T follicular helper cell (primary cell): ENCODE measurements around the gene CAMK2G.

Experiments used
- DNase-seq: peaks from one replicate; pipeline ENCODE4 v3.0.0-alpha.2; 2020; ENCODE audit warnings: low read depth

The CAMK2G gene

DNA sequence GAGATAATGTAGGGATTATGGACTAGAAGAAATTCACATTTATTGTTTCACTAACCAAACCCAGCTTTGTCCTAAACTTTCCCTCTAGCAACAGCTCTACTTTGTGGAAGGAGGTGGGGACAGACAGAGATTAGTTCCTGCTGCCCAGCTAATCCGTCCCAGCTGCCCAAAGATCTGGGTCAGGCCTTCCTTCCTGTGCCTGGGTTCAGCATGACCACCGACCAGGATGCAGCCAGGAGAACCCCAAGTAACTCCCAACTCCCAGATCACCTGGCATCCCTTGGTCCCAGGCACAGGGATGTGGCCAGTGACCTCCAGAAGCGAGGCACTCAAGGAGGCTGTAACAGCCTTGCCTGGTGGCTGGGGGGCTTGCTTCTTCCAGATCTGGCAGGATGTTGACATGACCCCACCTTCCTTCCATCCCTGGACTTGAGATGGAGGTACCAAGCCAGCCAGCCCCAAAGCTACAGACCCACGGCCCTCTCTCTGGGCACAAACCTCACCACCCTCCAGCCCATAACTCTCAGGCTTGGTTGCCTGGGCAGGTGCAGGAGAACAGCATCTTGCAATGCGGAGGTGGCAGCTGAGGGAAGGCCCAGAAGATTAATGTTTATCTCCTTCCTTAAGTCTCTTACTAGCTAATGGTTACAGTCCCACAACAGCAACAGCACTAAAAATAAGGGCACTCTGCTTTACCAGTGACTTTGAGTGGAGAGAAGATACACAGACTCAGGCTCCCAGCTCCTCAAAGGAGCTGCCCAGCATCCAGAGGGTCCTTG, 11.1 kb downstream of the CAMK2G start:
- DNase-seq, result no peak

DNA sequence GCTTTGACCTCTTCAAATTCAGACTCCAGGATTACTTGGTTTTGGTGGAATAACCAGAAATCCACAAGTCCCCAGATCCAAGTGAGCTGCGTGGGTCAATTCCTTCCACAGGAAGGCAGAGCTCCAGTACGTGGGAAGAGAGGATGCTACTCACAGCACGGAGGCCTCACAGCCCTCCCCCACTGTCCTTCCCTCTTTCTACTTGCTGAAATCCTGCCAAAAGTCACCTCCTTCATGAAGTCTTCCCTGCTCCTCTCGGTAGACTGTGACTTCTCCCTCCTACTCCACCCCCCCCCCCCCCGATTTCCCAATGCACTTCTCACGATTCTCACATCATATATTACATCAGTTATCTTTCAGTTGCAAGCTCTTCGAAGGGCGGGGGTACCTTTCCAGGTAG, 12.3 kb downstream of the CAMK2G start:
- no peak for DNase-seq

DNA sequence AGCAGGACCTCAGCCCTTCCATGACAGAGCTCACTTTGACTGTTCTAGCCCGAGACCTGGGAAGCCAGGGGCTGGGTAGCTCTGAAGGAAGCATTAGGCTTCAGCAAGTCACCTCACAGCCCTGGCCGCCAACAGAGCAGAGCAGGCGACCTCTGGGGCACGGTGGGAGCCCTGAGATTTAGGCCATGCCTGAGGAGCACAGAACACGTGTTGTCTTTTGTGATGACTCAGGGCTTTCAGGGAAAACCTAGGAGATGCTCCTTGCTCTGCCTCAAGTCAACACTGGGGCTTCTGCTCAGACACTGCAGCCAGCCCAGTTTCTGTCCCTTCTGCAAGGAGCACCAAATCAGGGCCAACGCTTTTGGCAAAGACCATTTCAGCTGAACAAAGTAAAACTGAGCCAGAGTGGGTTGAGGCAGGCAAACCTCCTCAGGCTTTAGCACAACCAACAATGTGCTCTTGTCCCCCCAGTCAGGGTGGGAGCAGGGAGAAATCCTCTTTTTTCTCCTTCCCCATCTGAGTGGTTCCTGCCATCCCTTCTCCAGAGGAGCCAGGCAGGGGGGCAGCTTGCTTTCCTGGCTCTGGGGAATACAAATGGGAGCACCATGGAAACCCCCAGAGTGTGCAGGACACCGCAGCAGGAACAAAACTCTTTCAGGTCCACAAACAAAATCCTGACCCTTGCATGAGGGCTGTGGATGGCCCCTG, 14.4 kb downstream of the CAMK2G start:
- no peak for DNase-seq

DNA sequence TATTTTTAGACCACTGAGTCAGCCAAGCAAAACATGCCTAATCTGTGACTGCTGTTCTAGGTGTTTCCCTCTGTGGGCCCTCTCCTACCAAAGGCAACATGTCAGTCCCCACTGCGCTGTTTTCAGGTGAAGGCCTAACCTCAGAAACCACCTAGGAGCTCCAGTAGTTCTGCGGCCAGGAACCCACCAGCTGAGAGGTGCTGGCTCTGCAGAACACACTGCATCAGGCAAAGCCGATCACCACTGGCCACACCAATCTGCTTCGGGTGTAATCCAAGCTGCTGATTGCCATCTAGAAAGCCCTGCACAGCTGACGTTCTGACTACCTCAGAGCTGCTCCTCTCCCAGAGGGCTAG, 14.9 kb downstream of the CAMK2G start:
- DNase-seq, result no peak

DNA sequence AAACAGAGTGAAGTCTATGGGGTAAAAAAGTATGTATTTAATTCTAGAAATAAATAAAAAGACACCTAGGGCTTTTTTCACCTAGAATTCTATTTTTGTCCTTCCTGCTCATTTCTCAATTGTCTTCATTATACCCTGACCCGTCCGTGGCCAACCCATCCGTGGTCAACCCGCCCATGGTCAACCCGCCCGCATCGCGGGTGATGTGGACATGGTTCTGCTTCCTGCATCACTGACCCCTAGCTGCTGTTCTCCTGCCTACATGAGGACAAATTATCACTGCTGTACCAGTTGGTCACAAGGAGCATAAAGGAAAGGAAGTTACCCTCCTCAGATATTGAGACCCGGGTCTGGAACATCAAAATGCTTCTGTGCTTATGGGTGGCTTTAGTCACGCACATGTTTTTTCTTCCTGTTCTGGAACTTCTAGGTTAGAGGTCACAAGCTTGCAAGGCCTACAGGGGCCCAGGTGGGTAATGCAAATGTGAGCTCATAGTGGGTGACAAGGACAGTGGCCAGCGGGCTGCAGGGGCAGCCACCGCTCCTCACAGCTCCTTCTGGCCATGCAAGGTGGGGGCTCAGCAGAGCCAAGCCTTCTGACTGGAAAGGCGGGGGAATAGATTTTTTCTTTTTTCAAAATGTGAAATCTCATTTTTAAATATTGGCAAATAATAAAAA, 15.5 kb downstream of the CAMK2G start:
- DNase-seq, result no peak

DNA sequence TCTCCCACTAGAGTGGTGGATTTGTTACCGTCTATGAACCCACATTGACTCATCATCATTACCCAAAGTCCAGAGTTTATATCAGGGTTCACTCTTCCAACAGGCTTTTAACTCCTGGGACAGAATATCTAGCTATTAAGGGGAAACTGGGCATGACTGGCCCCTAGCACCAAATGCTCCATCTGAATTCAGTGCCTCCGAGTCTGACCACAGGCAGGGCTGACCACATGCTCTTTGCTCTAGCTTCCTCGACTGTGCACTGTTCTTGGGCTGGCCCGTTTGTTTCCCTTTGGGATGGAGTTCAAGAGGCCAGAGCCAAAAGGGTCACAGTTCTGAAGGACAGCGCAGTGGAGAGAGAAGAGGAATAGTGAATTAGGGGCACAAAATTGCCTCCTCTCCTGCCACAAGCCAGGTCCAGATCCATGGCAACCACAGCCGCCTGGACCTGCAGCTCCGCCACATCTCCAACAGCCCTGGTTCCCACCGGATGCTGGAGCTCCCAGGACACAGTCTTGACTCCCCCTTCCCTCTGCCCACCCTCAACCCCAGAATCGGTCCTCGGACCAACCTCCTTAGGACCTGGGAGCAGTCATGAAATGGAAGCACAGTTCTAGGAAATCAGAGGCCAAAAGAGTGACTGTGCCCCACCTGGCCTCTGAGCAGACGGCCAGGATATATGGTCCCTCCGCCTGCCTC, 16.2 kb downstream of the CAMK2G start:
- no peak for DNase-seq

DNA sequence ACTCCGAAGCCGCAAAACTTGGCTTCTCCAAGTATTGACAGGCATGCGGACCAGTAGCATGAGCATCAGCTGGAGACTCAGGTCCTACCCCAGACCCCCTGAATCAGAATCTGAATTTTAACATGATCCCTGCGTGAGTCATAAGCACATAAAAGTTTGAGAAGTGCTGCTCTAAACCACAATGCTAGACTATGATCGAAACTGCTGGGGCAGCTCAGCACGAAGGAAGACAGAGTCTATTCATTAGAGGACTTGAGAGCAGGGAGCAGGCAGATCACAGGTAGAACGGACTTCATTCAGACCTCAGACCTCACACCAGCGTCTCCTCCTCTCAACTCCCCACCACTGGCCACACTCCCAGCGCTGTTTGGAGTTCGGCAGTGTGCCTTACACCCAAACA, 16.9 kb downstream of the CAMK2G start:
- no peak for DNase-seq

DNA sequence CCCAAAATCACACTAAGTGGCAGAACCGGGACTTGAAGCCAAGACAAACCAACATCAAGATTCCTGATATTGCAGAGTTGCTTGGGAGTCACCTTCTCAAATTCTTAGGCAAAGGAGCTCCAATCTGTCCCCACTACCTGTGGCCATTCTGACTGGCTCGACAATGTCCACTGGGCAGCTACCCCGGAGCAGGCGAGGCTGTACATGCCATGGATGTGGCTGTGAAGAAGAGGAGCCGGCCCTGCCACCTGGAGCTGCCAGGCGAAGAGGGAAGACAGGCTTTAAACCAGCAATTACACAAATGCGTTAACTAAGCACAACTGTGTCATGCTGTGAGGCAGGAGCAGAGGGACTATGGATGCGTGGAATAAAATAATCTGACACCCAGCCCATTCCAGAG, 18.1 kb downstream of the CAMK2G start:
- DNase-seq, result no peak

DNA sequence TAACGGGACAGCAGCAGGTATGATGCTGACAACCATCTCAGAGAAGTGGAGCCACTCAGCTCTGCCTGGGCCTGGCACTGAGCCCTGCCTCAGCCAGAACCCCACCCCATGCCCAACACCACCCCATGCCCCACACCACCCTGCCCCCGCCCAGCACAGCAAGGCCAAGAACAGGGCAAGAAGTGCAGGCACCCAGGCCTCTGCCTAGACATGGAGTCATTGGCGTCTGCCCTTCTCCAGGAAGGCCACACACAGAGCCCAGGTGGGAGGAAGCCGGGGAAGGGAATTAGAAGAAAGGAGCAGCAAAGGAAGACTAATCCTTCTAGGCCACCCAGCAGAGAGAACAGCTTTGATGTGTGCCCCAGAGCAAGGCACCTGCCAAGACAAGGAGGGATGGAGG, 18.9 kb downstream of the CAMK2G start:
- no peak for DNase-seq

DNA sequence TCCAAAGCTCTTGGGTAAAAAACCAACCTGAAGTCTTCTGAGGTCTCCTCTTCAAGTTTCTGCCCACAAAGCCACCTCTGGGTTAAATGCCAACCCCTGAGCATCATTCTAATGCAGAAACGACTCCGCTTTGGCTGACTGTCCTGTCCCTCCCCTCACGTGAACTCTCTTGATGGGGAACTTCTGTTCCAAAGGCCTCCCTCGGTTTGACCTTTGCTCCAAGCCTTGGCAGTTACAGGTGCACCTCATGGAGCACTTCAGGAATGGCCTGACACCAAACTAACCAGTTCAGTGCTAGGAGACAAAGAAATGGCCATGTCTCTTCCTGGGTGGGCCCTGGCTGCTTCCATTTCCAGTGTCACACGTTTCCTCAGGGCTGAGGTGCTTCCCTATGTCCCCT, 20.0 kb downstream of the CAMK2G start:
- DNase-seq, result no peak

DNA sequence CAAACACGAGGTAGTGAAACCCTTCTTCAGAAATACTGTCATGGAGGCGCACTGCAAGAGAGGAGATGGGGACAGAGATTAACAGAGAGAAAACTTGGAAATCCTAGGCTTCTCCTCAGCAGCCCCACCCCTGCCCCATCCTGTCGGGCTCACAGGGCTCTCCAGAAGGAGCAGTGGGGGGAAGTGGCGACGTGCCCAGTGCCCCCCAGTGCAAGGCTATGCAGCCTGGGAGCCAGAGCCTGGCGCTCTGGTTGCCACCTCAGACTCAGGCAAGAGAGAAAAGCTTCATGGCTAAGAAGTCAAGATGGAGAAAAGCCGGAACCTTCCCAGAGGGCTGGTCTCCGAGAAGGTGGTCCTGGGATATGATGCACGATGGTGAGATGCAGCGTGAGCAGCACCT, 21.2 kb downstream of the CAMK2G start:
- DNase-seq, result no peak

DNA sequence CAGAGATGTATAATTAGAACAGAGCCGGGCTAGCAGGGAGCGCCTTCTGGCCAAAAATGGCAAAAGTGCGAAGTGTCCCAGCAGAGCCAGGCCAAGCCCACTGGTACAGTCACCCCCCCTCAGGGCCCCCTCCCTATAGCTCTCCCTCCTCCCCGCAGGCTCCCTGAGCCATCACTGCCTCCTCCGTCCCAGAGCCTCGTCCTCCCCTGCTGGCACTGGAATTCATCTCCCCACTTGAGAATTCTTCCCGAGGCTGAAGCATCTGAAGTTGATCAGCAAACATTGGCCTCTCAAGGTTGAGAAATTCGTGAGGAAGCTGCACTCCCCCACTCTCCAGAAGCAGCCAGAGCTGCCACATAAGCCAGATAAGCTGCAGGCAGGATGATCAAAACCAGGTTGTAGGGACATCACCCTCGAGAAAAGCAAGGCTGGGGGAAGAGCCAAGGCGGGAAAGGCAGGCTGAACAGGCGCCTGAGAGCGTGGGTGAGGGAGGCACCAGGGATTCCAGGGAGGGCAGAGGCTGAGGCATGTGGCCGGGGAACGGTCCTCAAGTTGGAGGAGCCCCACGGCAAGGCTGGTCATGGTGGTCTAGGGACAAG, 23.4 kb downstream of the CAMK2G start:
- DNase-seq, result no peak

DNA sequence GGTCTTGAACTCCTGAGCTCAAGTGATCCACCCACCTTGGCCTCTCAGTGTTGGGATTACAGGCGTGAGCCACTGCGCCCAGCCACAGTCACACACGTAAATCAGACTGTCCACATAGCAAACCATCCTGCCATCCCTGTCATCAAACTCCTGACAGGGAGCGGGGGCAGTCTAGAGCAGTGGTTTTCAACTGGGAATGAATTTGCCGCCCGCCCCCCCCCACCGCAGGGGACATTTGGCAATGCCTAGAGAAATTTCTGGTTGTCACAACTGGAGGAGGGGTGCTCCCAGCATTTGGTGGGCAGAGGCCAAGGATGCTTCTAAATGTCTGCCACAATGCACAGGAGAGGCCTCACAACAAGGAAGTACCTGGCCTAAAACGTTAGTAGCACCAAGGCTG, 24.1 kb downstream of the CAMK2G start:
- DNase-seq, result no peak

DNA sequence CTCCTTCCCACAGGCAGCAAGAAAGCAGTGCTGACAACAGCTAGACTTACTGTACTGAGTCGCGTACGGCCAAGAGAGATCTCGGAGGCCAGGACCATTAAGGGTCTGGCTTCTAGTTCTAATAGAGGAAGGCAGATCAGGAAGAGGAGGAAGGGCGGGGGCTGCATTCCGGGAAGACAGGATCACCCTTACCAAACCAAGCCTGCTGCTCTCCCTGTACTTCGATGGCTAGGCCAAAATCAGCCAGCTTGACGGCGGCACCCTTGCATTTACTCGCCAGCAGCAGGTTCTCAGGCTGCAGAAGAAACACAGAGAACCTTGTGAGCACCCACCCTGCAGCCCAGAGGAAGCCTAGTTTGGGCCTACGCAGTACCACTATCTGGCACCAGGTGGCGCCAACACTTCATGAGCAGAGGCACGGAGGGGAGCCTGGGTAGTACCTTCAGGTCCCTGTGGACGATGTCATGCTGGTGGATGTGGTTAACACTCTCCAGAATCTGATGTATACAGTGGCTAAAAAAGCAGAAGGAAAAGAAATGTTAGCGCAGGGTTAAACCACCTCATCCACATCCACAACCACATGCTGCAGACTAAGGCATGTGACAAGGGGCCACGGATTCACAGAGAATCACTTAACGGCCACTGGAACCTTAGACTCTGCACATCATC, 25.4 kb downstream of the CAMK2G start:
- DNase-seq, result peak; percentile 84

DNA sequence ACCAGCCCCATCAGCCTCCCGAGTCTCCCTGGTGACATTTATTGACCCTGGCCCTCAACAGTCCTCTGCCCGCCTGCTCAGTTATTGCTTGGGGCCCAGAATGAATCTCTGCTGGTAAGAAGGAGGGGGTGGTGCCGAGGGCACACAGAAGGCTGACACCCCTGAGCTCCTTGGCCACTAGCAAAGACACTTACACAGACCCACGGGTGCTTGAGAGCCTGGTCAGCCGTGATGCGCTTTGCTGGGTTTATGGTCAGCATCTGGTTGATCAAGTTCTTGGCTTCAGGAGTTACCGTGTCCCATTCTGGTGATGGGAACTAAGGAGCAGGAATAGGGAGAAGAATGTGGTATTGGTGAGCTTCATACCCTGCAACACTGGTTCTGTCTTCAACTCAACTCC, 27.3 kb downstream of the CAMK2G start:
- no peak for DNase-seq

DNA sequence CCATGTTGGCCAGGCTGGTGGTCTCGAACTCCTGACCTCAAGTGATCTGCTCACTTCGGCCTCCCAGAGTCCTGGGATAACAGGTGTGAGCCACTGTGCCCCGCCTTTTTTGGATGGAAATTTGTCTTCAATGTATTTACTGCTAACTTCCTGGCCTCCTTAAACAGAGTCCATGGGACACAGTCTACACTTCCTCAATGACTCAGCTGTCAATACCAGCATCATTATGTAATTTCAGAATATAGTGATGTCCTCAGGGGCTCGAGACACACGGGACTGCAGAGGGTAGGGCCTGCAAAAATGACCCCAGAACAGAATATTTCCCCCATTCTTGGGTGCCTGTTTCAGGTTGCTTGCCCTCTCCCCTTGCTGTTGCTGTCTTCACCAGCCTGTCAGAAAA, 31.1 kb downstream of the CAMK2G start:
- no peak for DNase-seq

DNA sequence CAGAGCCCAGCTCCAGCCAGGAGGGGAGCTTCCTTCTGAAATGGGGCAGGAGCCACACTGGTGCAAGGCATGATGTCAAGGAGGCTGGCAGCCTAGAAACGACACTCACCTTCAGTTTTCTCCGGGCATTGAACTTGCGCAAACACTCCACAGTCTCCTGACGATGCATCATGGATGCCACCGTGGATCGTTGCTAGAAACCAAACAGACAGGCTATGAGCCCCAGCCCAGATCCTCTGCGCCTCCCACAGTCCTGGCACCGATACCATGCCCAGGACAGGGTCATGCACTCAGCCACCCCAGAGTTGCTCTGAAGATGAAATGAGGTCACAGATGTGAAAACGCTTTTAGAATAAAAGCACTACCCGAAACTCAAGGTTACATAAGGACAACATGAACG, 32.0 kb downstream of the CAMK2G start:
- DNase-seq, result no peak

DNA sequence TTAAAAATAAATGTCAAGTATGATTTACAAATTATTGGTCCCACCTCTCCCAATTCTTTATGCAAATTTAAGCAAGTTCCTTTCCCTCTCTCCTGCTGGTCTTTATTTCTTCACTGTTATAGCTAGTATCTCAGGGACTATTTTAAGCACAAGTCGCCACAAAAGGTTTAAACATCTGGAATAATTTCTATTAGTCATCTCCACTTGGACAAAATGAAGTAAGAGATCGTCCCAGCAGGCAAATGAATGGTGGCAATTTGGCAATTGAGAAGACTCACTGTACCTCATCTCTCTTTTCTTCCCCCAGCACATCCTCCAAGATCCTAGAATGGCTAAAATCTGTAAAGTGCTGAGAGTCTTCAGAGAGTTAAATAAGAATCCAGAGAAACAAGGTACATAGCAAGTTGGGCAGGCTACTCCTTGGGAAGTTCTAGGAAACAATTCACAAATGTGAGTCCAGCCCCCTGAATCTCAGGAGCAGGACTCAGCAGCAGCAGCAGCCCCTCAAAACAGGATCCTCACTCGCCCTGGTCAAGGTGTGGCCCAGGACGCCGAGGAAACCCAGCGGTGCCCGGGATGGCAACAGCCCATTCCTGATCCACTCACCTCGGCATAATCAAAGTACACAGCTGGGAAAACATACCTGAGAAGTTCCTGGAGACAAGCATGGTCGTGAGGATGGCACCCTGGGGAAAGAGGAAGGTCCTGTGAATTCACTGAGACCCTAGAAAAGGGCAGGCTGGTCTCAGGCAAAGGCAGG, 32.6 kb downstream of the CAMK2G start:
- DNase-seq, result no peak

DNA sequence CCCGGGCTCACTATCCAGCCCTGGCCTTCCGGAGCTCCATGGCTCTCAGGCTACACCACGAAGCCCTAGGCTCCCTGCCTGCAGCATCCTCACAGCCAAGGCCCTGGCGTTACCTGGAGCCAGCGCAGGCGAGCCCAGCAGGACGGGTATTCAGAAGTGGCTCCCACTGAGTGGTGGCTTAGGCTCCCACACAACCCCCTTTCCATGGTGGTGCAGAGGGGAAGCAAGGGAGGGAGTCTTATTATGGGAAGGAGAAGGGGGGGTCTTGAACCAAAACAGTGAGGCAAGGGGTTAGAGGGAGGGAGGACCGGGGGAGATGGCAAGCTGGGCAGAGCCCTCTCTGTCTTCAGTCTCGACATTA, 33.3 kb downstream of the CAMK2G start:
- DNase-seq, result no peak

DNA sequence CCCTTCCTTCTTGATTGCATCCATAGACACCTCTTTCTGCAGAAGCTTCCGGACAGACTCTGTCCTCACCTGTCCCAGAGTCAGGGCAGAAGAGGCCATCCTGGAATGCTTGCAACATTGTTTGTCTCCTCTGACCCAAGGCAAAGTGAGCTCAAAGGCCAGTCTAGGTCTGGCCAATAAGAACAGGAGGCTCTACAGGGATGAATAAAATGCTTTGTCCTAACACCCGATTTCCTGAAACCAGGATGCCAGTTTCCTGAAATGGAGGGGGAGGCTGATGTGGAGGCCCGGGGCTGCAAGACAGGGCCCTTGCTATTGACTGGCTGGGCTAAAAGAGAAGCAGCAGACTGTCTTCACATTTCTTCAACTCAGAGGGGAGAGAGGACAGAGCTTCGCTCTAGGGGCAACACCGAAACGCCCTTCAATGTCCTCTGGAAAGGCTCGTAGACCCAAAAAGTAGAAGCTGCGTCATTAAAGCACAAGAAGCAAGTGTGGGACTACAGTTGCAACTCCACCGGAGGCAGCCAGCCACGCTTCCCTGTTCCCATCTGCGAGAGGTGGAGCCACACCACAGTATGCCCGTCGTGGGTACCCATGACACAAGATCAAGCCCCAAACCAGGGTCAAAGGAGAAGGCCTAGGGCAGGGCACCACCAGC, 33.8 kb downstream of the CAMK2G start:
- no peak for DNase-seq

DNA sequence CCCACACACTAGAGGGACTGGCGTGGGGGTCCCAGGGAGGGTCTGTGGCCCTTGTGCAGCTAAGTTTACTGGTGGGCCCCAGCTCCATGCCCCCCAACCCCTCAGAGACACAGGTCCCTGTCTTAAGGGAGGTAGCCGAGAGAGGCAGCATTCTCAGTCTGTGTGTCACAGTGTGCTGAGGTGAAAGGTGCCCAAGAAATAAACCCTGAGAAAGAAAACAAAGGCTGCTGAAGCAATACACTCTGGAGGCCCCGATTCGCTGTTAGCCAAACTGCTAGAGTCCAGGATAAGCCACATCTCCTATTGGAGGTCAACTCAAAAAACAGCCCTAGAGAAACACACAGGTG, 34.3 kb downstream of the CAMK2G start:
- DNase-seq, result no peak
